Mammary epithelial cell (primary cell): Measurements from ENCODE around the gene MRPL42.

ENCODE experiments used
- CTCF ChIP-seq, 2 donors: IDR thresholded peaks in 1 of 2; conservative IDR thresholded peaks in 1 of 2; 2 replicates each; pipeline ENCODE4 v1.5.1; 2011 to 2012; ENCODE audit warnings: inconsistent platforms in 2 of 2, low read length in 2 of 2, mild to moderate bottlenecking in 2 of 2, control low read depth in 1 of 2, low read depth in 1 of 2; ENCODE audit not compliant: insufficient read depth in 1 of 2; ENCODE audit errors: extremely low read depth in 1 of 2
- EZH2 ChIP-seq: IDR thresholded peaks from 2 replicates; pipeline ENCODE4 v1.6.1; 2012; ENCODE audit warnings: low read length, inconsistent platforms, borderline replicate concordance

- TF ChIP-seq CTCF (conservative IDR thresholded peaks at IDR 0.05 in 1 of 2, IDR thresholded peaks at IDR 0.05 in 1 of 2; ENCODE audit: extremely low read depth in 1 of 2, insufficient read depth in 1 of 2, low read depth in 1 of 2, low read length in 2 of 2) (no peak), EZH2 (no peak)
These were observed 80.5 kb downstream of the MRPL42 start for GRCh38 chr12:93547778-93548177.
